SK-N-SH (cell line): Measurements from ENCODE around the gene PPP1R37. TPM values are rescaled to one million over a fixed set of nuclear protein-coding genes. Genes with fewer than 3 reads are reported as not detected.

Source experiments
- CTCF ChIA-PET: fragments of 300-600, 350-600 bp; formaldehyde crosslinking; extraction: SDS; loops from one replicate; lab custom pipeline; 2021; lab: Yijun Ruan, JAX
- POLR2A ChIA-PET: fragments of 350-600 bp; sonication (Branson Sonifier 250); formaldehyde crosslinking; extraction: SDS; loops from one replicate; lab custom pipeline; 2020; ENCODE audit warnings: antibody characterized with exemption, inconsistent platforms; lab: Yijun Ruan, JAX
- DNase-seq: peaks from one replicate; pipeline ENCODE4 v3.0.0; 2012
- H2AFZ ChIP-seq: fragments of 200-600 bp; sonication (generic); 2 replicates; pipeline ENCODE4 v1.8.1; 2016; ENCODE audit warnings: antibody characterized with exemption, mild to moderate bottlenecking, low read depth
- H3F3A ChIP-seq: fragments of 200-600 bp; sonication (generic); replicated peaks from 2 replicates; pipeline ENCODE3; 2016; ENCODE audit warnings: antibody characterized with exemption, mild to moderate bottlenecking; ENCODE audit not compliant: insufficient read depth
- H3K27ac ChIP-seq, 2 experiments: fragments of 200-500 bp in 1 of 2; fragments of 200-600 bp in 1 of 2; sonication (Bioruptor generic) in 1 of 2; sonication (generic), shearing (Covaris generic) in 1 of 2; 2 replicates each; pipeline versions ENCODE4 v1.5.1 to v1.6.1; 2014 to 2016; ENCODE audit warnings: low read depth in 2 of 2, inconsistent platforms in 1 of 2, low read length in 1 of 2, mild to moderate bottlenecking in 1 of 2, mixed read lengths in 1 of 2
- H3K27me3 ChIP-seq: fragments of 200-600 bp; sonication (generic), shearing (Covaris generic); 2 replicates; pipeline ENCODE4 v1.6.1; 2016; ENCODE audit warnings: mixed run types; ENCODE audit not compliant: insufficient read depth
- H3K36me3 ChIP-seq, 2 experiments: fragments of 200-500 bp in 1 of 2; fragments of 200-600 bp in 1 of 2; sonication (Bioruptor generic) in 1 of 2; sonication (generic) in 1 of 2; replicated peaks in 1 of 2; 2 replicates each; pipeline versions ENCODE3 to v1.5.1; 2014 to 2016; ENCODE audit warnings: low read length in 1 of 2, mild to moderate bottlenecking in 1 of 2; ENCODE audit not compliant: insufficient read depth in 2 of 2, control insufficient read depth in 1 of 2
- H3K4me1 ChIP-seq, 2 experiments: fragments of 200-500 bp in 1 of 2; fragments of 200-600 bp in 1 of 2; sonication (Bioruptor generic) in 1 of 2; sonication (generic), shearing (Covaris generic) in 1 of 2; 2 replicates each; pipeline versions ENCODE4 v1.5.1 to v1.6.1; 2014 to 2016; ENCODE audit warnings: low read depth in 1 of 2, low read length in 1 of 2, mixed run types in 1 of 2; ENCODE audit not compliant: insufficient read depth in 2 of 2, control insufficient read depth in 1 of 2
- H3K4me2 ChIP-seq: fragments of 200-600 bp; sonication (generic), shearing (Covaris generic); 2 replicates; pipeline ENCODE4 v1.6.1; 2017; ENCODE audit warnings: mixed run types
- H3K4me3 ChIP-seq, 2 experiments: fragments of 200-500 bp in 1 of 2; fragments of 200-600 bp in 1 of 2; sonication (Bioruptor generic) in 1 of 2; sonication (generic), shearing (Covaris generic) in 1 of 2; 2 replicates each; pipeline versions ENCODE4 v1.5.1 to v1.8.1; 2014 to 2016; ENCODE audit warnings: low read depth in 2 of 2, inconsistent platforms in 1 of 2, low read length in 1 of 2, mild to moderate bottlenecking in 1 of 2, mixed read lengths in 1 of 2, moderate library complexity in 1 of 2
- H3K79me2 ChIP-seq: fragments of 200-600 bp; sonication (generic); 2 replicates; pipeline ENCODE4 v1.8.1; 2017; ENCODE audit warnings: mild to moderate bottlenecking; ENCODE audit not compliant: insufficient read depth
- H3K9ac ChIP-seq: fragments of 200-600 bp; sonication (generic); 2 replicates; pipeline ENCODE4 v1.6.1; 2017; ENCODE audit warnings: mixed run types
- H3K9me2 ChIP-seq: fragments of 200-600 bp; sonication (generic); 2 replicates; pipeline ENCODE4 v1.6.1; 2017; ENCODE audit warnings: mixed run types
- H3K9me3 ChIP-seq: fragments of 200-600 bp; sonication (generic); 2 replicates; pipeline ENCODE4 v1.6.1; 2017; ENCODE audit warnings: mixed run types, mild to moderate bottlenecking, moderate library complexity
- H4K20me1 ChIP-seq: fragments of 200-600 bp; sonication (generic); 2 replicates; pipeline ENCODE4 v1.6.1; 2017; ENCODE audit warnings: mild to moderate bottlenecking, mixed run types; ENCODE audit not compliant: insufficient read depth
- CTCF ChIP-seq: fragments of 200-600 bp; sonication (generic); IDR thresholded peaks from 2 replicates; pipeline ENCODE4 v1.6.1; 2017; ENCODE audit warnings: antibody characterized with exemption, mild to moderate bottlenecking, moderate library complexity
- ELF1 ChIP-seq: IDR thresholded peaks from 2 replicates; pipeline ENCODE4 v1.4.0; 2012
- FOSL2 ChIP-seq: IDR thresholded peaks from 2 replicates; pipeline ENCODE4 v1.4.0; 2012; ENCODE audit warnings: low read depth, mild to moderate bottlenecking, moderate library complexity, borderline replicate concordance
- GATA2 ChIP-seq: sonication (generic); formaldehyde crosslinking; IDR thresholded peaks from 2 replicates; pipeline ENCODE4 v1.5.0; 2020; ENCODE audit warnings: mild to moderate bottlenecking, missing genetic modification reagents
- NRF1 ChIP-seq: IDR thresholded peaks from 2 replicates; pipeline ENCODE4 v1.6.1; 2012; ENCODE audit warnings: low read depth, mild to moderate bottlenecking, low read length
- POLR2AphosphoS5 ChIP-seq: IDR thresholded peaks from 2 replicates; pipeline ENCODE4 v1.6.1; 2012; ENCODE audit warnings: low read depth, low read length
- SIN3A ChIP-seq: IDR thresholded peaks from 2 replicates; pipeline ENCODE4 v1.6.1; 2012; ENCODE audit warnings: low read depth, mild to moderate bottlenecking, low read length, moderate library complexity, borderline replicate concordance
- SMC3 ChIP-seq: IDR thresholded peaks from 2 replicates; pipeline ENCODE4 v1.6.1; 2012; ENCODE audit warnings: low read depth, low read length, improper control_type of control experiment
- TCF12 ChIP-seq: IDR thresholded peaks from 2 replicates; pipeline ENCODE4 v1.4.0; 2012
- USF2 ChIP-seq: fragments of 150-350 bp; IDR thresholded peaks from 2 replicates; pipeline ENCODE4 v1.6.1; 2017; ENCODE audit warnings: antibody characterized with exemption, low read length, low read depth, borderline replicate concordance
- WGBS: methylation state at CpG from one replicate; pipeline ENCODE4 v1.1.6; 2017; ENCODE audit warnings: low lambda C conversion rate; 5-methylcytosine and 5-hydroxymethylcytosine counted together
- polyA plus RNA-seq, 3 experiments: library from polyadenylated mRNA; depleted of rRNA; stranded (reverse); fragments of >200 nt; gene quantifications; 2 replicates each; pipeline ENCODE4 v1.2.3, GENCODE V29; 2012

PPP1R37 gene
- polyA plus RNA-seq, 1 of the 3 experiments (the other 2 are of a cell fraction), result 24.4 TPM

- no peak overlapping the region for H2AFZ ChIP-seq
- H4K20me1 ChIP-seq, result 0 out of 2 replicates have a peak, but pooled peaks cover 9% of the 10 kb centered on the region
- DNase-seq, result no peak
- H3K9ac ChIP-seq, result no peak overlapping the region
- no peak overlapping the region for H3K4me2 ChIP-seq
- H3K79me2 ChIP-seq, result peaks cover 23% of the 10 kb centered on the region; the same call in 1 of the 2 replicates
- peaks cover 0 to 23% of the 10 kb centered on the region in 2 experiments; a peak in 1 of 4 replicates for H3K4me1 ChIP-seq
- no peaks in the 10 kb centered on the region for H3K9me2 ChIP-seq
- no peaks in the 10 kb centered on the region for H3K9me3 ChIP-seq
- no peaks in the 10 kb centered on the region for H3F3A ChIP-seq
- no peak overlapping the region for H3K4me3 ChIP-seq
- no peaks in the 10 kb centered on the region for H3K27me3 ChIP-seq
- peaks cover 0 to 35% of the 10 kb centered on the region in 2 experiments for H3K36me3 ChIP-seq
- CTCF ChIA-PET, result interaction anchor here (1.8 kb wide), 1 partner anchor 12 kb away, joined by 7 read pairs; no protein-coding TSS in a partner anchor
- WGBS, result 100% methylated on average over 5 of the region's 11 CpGs
- no peak for TF ChIP-seq NRF1
- no peak for TF ChIP-seq GATA2 (CRISPR knock-in tag)
- TF ChIP-seq ELF1, result no peak
- no peak for TF ChIP-seq POLR2AphosphoS5
- TF ChIP-seq USF2, result no peak
- no peak for TF ChIP-seq CTCF
- no peak for TF ChIP-seq TCF12
- no peak for TF ChIP-seq SIN3A
- no peak for TF ChIP-seq SMC3
- POLR2A ChIA-PET, result no interaction called here
- H3K27ac ChIP-seq, result no peak overlapping the region
Observed at GRCh38 chr19:45140533-45140932, 47.6 kb downstream of the PPP1R37 start.

- no peak for TF ChIP-seq FOSL2
- TF ChIP-seq, all 33 proteins: peak for 0
- Histone ChIP-seq H3K4me1 (peaks cover 0 to 21% of the 10 kb centered on the region in 2 experiments; a peak in 1 of 4 replicates), H3K27me3 (no peaks in the 10 kb centered on the region), H3F3A (no peaks in the 10 kb centered on the region), H3K27ac (no peak overlapping the region), H3K9me3 (no peaks in the 10 kb centered on the region), H3K9ac (no peak overlapping the region), H3K4me3 (no peak overlapping the region), H3K4me2 (no peak overlapping the region), H3K79me2 (peaks cover 18% of the 10 kb centered on the region; the same call in 1 of the 2 replicates), H2AFZ (no peak overlapping the region), H3K9me2 (no peaks in the 10 kb centered on the region), H3K36me3 (peaks cover 0 to 37% of the 10 kb centered on the region in 2 experiments), H4K20me1 (0 out of 2 replicates have a peak, but pooled peaks cover 9% of the 10 kb centered on the region)
- 96% methylated on average over 26 of the region's 28 CpGs for WGBS
- POLR2A ChIA-PET, result no interaction called here
- CTCF ChIA-PET, result interaction anchor here (0.7 to 2.0 kb wide), 3 partner anchors 11 to 197 kb away, joined by 3 to 8 read pairs (median 7); no protein-coding TSS in a partner anchor
- DNase-seq, result no peak
Observed at GRCh38 chr19:45141203-45141900, 48.4 kb downstream of the PPP1R37 start.
